Activated CD4-positive, alpha-beta T cell treated with anti-CD3 and anti-CD28 coated beads for 4 hours (primary cell): ENCODE results near the gene GPLD1.
A peak's percentile ranks its signal among the peaks of the same experiment; 100 is the strongest.
"Not testable (repeated sequence)": the region's sequence is repeated elsewhere in the genome, so short reads cannot be mapped to it uniquely, and the experiment has no call there.

Experiments used
- DNase-seq, 2 donors: peaks; one replicate each; pipeline ENCODE4 v3.0.0-alpha.2; 2020

The GPLD1 gene

GRCh38 chr6:24453921-24454320, 35.5 kb downstream of the GPLD1 start:
- no peak for DNase-seq

- no peak for DNase-seq
Observed at GRCh38 chr6:24451581-24452388, 37.6 kb downstream of the GPLD1 start.

DNA sequence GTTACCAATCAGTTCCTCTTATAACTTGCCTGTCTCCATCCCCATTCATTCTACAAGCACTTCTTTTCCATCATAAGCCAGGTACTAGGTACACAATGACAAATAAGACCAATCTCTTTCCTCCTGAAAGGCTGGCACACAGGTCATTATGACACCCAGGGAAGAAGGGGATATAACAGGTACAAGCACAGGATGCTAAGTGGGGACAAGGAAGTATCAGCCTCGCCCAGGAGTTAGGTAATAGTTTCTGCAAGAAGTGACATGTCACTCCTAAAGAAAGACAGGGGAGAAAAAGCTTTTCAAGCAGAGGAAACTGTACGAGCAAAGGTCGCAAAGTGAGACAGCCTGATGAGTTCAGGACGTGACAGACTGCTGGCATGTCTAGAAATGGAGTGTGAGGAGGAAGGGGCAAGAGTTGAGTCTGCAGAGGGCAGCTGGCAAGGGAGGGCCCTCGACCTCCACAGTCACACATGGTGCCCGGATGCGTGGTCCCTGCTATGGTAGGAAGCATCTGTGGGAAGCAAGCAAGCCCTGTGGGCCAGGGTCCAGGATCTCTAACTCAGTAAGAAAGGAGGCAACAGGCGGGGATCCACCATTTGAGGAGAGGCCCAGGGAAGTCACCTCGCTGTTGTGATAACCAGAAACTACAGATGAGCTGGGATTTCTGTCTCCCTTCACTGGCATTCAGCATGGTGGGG, 40.4 kb downstream of the GPLD1 start:
- DNase-seq = no peak

- DNase-seq = no peak
Observed at GRCh38 chr6:24448396-24448795, 41.0 kb downstream of the GPLD1 start.

DNA sequence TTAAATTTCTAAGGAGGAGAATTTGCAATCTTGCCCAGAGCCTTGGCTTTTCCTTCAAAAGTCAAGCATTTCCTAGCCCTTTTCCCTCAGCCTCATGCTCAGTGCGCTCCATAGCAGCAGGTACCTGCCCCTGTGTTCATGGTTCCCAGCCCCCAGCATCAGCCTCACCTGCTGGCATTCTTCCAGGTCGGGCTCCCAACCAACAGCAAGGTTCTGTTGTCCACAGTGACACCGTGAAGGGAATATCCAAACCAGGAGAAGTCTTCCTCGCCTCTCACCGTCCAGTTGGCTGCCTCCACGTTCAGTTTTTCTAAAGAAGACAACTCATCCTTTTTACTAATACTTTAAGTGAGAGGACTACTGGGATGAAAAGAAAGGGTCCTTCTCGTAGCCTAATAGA, 42.7 kb downstream of the GPLD1 start:
- no peak for DNase-seq

GRCh38 chr6:24445704-24446103, 43.7 kb downstream of the GPLD1 start:
- no peak for DNase-seq

- no peak for DNase-seq
Observed at GRCh38 chr6:24444588-24444987, 44.8 kb downstream of the GPLD1 start.

DNA sequence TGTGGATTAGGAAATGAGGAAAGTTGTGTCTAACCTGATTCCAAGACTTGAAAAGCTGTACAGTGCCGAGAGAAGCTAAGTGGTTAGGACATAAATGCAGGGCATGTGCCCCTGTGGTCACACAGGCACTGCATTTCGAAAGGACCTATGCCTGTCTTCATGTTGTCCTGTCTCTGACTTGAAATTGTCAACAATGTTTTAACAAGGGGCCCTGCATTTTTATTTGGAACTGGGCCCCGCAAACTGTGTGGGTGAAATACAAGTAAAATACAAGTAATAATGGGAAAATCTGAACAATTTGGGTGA, 47.8 kb downstream of the GPLD1 start:
- DNase-seq = no peak

GRCh38 chr6:24440897-24441598, 48.3 kb downstream of the GPLD1 start:
- no peak for DNase-seq

DNA sequence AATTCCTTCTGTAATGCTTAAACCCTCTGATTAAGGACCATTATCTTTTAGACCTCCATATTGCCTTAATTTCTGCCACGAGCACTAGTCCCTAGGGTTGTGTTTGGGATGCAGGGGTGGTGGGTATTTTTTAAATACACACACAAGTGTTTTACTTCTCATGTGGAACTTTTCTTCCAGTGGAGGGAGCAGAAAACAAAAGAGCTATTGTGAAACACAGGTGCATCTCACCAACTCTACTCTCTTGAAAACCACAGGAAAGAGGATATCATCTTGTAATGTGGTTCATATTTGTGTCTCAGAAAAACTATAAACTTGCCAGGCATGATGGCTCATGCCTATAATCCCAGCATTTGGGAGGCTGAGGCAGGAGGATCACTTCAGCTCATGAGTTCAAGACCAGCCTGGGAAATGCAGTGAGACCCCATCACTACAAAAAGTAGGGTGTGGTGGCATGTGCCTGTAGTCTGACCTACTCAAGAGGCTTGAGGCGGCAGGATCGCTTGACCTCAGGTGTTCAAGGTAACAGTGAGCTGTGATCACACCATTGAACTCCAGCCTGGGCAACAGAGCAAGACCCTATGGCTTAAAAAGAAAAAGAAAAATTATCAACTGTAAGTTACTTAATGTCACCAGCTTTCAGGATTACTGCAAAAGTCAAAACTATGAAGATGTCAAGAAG, 49.4 kb downstream of the GPLD1 start:
- DNase-seq = no peak

DNA sequence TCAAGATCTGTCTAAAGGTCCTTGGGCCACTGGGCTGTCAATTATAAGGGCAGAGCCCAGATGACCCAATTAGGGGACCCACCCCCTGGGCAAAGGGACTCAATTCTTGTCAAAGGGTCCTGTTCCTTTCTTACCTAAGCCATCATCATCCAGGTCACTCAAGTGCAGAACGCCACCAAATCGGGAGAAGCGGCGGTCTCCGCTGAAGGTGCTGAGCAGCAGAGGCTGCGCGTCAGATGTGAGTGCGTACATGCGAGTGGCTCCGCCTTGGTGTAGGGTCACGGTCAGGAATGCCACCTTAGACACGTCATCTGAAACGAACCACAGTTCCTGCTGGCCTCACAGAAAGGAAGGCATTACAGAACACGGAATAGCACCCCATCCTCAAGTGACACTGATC, 52.4 kb downstream of the GPLD1 start:
- DNase-seq = no peak

DNA sequence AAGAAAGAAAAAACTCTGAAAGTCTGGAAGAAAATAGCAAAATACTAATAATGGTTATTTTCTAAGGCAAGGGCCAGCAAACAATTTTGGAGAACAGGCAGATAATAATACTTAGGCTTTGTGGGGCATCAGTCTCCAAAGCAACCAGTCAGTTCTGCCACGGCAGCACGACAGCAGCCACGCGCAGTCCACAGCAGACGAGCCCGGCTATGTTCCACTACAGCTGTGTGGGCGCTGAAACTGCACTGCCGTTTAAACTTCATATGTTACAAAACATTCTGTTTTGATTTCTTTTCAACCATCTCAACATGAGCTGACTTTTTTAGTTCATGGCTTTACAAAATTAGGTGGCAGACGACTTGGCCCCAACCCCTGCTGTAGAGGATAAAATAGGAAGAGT, 56.8 kb downstream of the GPLD1 start:
- DNase-seq = no peak

DNA sequence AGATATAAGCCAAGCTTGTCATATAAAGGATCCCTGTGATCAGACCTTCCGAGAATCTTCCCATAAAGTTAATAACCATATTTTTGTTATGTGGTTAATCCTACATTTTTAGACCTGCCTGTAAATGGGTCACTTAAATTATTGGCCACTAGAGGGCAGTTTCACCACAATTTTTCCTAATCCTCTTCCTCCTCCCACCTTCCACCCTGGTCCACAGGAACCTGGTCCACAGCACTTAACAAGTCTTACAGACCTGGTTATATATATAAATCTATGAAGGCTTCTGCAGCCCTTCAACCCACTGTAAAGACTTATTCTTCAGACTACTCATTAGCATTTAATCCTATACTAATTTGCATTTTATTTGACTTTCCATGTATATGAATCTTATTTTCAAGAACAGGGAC, 58.3 kb downstream of the GPLD1 start:
- peak in 1 of 2 donors; percentile 34 for DNase-seq

GRCh38 chr6:24430086-24430485, 59.3 kb downstream of the GPLD1 start:
- no peak for DNase-seq

DNA sequence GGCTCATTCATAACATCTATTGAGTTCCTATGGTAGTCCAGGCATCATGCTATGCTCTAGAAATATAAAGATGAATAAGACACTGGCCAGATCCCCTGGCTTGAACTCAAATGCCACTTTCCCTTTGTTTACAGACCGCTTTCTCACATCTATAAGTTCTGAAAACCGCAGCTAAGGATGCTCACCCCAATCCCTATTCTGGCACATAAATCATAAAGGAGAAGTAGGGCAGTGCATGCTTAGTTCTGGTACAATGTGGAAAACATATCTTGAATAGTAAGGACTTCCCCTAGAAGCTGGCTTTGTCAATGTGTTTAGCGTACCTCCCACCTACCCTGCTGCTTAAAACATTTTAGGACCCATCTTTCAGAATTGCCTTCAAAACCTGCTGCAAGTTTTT, 60.2 kb downstream of the GPLD1 start:
- DNase-seq = no peak

- DNase-seq = no peak
Observed at GRCh38 chr6:24428615-24429014, 60.8 kb downstream of the GPLD1 start.

DNA sequence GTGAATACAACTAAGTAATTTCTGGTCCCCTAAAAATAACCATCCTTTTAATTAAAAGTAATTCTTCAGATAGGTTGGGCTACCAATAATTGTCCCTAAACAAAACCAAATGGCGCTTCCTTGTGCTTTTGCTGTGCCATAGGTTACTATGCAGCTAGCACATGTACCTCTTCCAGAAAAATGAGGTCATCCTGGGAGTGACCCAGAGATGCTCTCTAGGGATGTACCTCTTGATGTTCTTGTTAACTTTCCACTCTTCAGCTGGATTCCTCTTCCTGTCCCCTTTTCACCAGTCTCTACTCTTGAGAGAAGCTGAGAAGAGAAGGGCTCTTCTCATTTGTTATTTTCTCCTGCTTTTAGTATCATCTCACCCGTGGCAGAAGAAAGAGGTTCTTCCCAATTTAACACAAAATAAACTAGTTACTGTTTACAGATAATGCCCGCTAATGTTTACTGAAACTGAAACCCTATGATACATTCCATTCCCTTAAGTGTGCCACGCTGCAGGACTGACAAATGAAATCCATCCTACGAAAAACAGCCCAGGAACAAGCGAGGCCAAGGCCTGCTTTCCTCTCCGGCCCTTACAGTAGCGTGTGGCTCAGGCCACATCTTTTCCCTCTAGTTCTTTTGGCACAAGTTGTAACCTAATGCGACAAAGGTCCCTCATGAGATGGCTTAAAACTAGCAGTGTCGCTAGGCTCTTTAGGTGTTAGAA, 62.5 kb downstream of the GPLD1 start:
- DNase-seq = no peak

GRCh38 chr6:24425091-24425490, 64.3 kb downstream of the GPLD1 start:
- no peak for DNase-seq

DNA sequence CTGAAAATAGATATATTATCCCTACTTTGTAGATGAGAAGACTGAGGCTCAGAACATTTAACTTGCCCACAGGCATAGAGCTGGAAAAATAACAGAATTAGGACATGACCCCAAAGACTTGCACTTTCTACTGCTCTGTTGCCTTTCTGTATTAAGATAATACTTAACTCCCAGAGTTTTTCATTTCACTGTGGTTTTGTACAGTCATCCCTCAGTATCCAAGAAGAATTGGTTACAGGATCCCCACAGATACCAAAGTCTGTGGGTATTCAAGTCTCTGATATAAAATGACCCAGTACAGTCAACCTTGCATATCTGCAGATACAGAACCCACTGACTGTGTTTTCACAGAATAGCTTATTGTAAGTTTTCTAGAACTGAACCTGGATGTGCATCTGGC, 69.9 kb downstream of the GPLD1 start:
- no peak for DNase-seq

- no peak for DNase-seq
Observed at GRCh38 chr6:24415753-24416152, 73.6 kb downstream of the GPLD1 start.

DNA sequence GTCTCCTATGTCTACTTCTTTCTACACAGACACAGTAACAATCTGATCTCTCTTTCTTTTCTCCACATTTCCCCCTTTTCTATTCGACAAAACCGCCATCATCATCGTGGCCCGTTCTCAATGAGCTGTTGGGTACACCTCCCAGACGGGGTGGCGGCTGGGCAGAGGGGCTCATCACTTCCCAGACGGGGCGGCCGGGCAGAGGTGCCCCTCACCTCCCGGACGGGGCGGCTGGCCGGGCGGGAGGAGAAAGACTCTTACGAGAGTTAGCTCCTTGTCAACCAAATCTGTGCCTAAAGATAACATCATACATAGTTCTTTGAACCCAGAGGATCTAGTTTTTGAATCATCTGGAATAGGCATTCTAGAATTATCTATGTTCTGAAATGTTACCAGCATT, 74.8 kb downstream of the GPLD1 start:
- not testable (repeated sequence) for DNase-seq

DNA sequence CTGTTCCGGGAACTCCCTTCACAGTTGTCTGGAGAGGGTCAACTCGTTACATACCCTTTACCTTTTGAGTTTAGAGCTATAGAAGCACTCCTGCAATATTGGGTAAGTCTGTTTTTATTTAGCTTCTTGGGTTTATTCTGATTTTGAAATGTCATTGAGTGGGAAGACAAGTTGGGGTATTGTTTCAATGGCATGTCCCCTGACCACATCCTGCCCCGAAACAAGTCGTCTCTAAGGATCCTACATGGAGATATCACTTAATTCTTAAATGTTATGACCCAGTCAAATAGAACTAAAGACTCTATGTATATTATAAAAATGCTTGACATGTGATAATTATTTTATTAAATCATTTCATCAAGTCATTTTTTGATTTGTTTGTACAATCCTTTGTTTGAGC, 77.1 kb downstream of the GPLD1 start:
- no peak for DNase-seq

- no peak for DNase-seq
Observed at GRCh38 chr6:24410622-24411021, 78.8 kb downstream of the GPLD1 start.
